ENCODE results near the gene PMCH.

DNA sequence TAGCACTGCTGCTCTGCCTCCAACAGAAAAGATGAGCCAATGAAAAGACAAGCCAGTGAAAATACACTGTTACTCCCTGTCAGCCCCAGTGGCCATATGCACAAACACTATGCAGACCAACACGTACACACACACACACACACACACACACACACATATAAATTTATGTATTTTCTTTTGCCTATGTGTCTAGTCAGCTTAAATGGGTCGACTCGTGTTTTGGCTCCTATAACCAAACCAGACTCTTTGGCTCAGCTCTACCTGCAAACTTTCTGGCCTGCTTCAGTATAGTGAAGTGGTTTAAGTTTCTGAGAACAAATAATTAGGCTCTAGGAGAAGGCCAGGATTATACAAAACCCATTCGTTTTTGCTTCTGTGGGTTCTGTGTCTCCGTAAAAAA is 30.3 kb upstream of the PMCH start:
- TF ChIP-seq POLR2A (IDR thresholded peaks at IDR 0.05) = no peak
- TF ChIP-seq CTCF (IDR thresholded peaks at IDR 0.05) = no peak
